A549 (cell line): ENCODE results near the gene IL20RA. TPM values are rescaled to one million over a fixed set of nuclear protein-coding genes. Genes with fewer than 3 reads are reported as not detected.
A peak's percentile ranks its signal among the peaks of the same experiment; 100 is the strongest.

Source experiments
- ATAC-seq, 2 experiments: fragments of 200-7000 bp in 1 of 2; fragments of >200 bp in 1 of 2; cut with Nextera tagmentation in 1 of 2; cut with Tn5 transposase in 1 of 2; 3 replicates each; pipeline versions ENCODE4 v1.8.0 to v1.9.1; 2018 to 2020; ENCODE audit warnings: mild to moderate bottlenecking in 1 of 2, moderate library complexity in 1 of 2
- CTCF ChIA-PET: fragments of 300-600 bp; sonication (Branson Sonifier 250); formaldehyde crosslinking; extraction: SDS; loops from one replicate; lab custom pipeline; 2021; ENCODE audit warnings: antibody characterized with exemption, inconsistent platforms; lab: Yijun Ruan, JAX
- POLR2A ChIA-PET: fragments of 350-600 bp; formaldehyde crosslinking; extraction: SDS; loops from one replicate; lab custom pipeline; 2021; ENCODE audit warnings: antibody characterized with exemption, inconsistent platforms; lab: Yijun Ruan, JAX
- DNase-seq, 2 experiments: peaks; one replicate each; pipeline versions ENCODE4 v3.0.0 to v3.0.0-alpha.2; 2011 to 2016; ENCODE audit warnings: low read depth in 1 of 2, low spot score in 1 of 2
- FAIRE-seq: peaks from 2 replicates; lab custom pipeline; 2011; peaks lifted over from hg19 to GRCh38; lab: Jason Lieb, UNC
- H3K27ac ChIP-seq, 2 experiments: fragments of >200 bp; sonication (Bioruptor Twin); formaldehyde crosslinking; 3 replicates each; pipeline ENCODE4 v1.5.1; 2016 to 2017
- H3K4me1 ChIP-seq: fragments of >200 bp; sonication (Bioruptor Twin); formaldehyde crosslinking; 3 replicates; pipeline ENCODE4 v1.6.1; 2016
- H3K4me2 ChIP-seq: fragments of >200 bp; sonication (Bioruptor Twin); formaldehyde crosslinking; 3 replicates; pipeline ENCODE4 v1.6.1; 2016
- H3K4me3 ChIP-seq: fragments of >200 bp; sonication (Bioruptor Twin); formaldehyde crosslinking; 3 replicates; pipeline ENCODE4 v1.5.1; 2016
- H3K9me3 ChIP-seq: fragments of >200 bp; sonication (Bioruptor Twin); formaldehyde crosslinking; 3 replicates; pipeline ENCODE4 v1.6.1; 2016
- CBX2 ChIP-seq: fragments of 200-600 bp; sonication (generic); IDR thresholded peaks from 2 replicates; pipeline ENCODE4 v1.6.1; 2016; ENCODE audit warnings: low read depth, mild to moderate bottlenecking, borderline replicate concordance
- CEBPB ChIP-seq, 2 experiments: fragments of >200 bp in 1 of 2; sonication (Bioruptor Twin) in 1 of 2; formaldehyde crosslinking in 1 of 2; IDR thresholded peaks; 2 replicates each; pipeline ENCODE4 v1.6.1; 2012 to 2016
- CHD2 ChIP-seq: fragments of 150-350 bp; IDR thresholded peaks from 2 replicates; pipeline ENCODE4 v1.6.1; 2014; ENCODE audit warnings: low read length; ENCODE audit not compliant: partially characterized antibody
- CHD4 ChIP-seq: fragments of 200-600 bp; sonication (generic); IDR thresholded peaks from 2 replicates; pipeline ENCODE4 v1.6.1; 2016; ENCODE audit warnings: antibody characterized with exemption, mild to moderate bottlenecking, borderline replicate concordance
- CTCF ChIP-seq: fragments of >200 bp; sonication (Bioruptor Twin); formaldehyde crosslinking; IDR thresholded peaks from 3 replicates; pipeline ENCODE4 v1.5.1; 2016
- EHF ChIP-seq: fragments of 250-450 bp; sonication (Bioruptor Pico); IDR thresholded peaks from 2 replicates; pipeline ENCODE4 v1.5.0; 2020; ENCODE audit warnings: mild to moderate bottlenecking
- EP300 ChIP-seq, 2 experiments: fragments of >200 bp; sonication (Bioruptor Twin); formaldehyde crosslinking; IDR thresholded peaks; 2 replicates in 1 of 2; 3 replicates in 1 of 2; pipeline ENCODE4 v1.6.1; 2016 to 2017
- ESRRA ChIP-seq: fragments of 150-350 bp; IDR thresholded peaks from 2 replicates; pipeline ENCODE4 v1.6.1; 2014; ENCODE audit warnings: mild to moderate bottlenecking, low read length, borderline replicate concordance
- FOSB ChIP-seq: fragments of 250-450 bp; sonication (Bioruptor Pico); IDR thresholded peaks from 2 replicates; pipeline ENCODE4 v1.5.0; 2020; ENCODE audit warnings: mild to moderate bottlenecking, moderate library complexity
- GATA3 ChIP-seq: IDR thresholded peaks from 2 replicates; pipeline ENCODE4 v1.6.1; 2012; ENCODE audit warnings: borderline replicate concordance
- HDAC2 ChIP-seq: fragments of 200-600 bp; sonication (generic); IDR thresholded peaks from 2 replicates; pipeline ENCODE4 v1.6.1; 2016
- HOXB13 ChIP-seq: fragments of 250-450 bp; sonication (Bioruptor Pico); IDR thresholded peaks from 2 replicates; pipeline ENCODE4 v1.5.0; 2020; ENCODE audit warnings: low read depth, mild to moderate bottlenecking, moderate library complexity
- KDM1A ChIP-seq: fragments of 200-600 bp; sonication (generic); IDR thresholded peaks from 2 replicates; pipeline ENCODE4 v1.6.1; 2016; ENCODE audit warnings: low read depth, mild to moderate bottlenecking
- KDM5A ChIP-seq: fragments of 200-600 bp; sonication (generic); IDR thresholded peaks from 2 replicates; pipeline ENCODE4 v1.6.1; 2016; ENCODE audit warnings: antibody characterized with exemption, mild to moderate bottlenecking
- NR3C1 ChIP-seq: fragments of >200 bp; sonication (Bioruptor Twin); formaldehyde crosslinking; IDR thresholded peaks from 3 replicates; pipeline ENCODE4 v1.6.1; 2017
- POLR2A ChIP-seq: IDR thresholded peaks from 2 replicates; pipeline ENCODE4 v1.6.1; 2012; ENCODE audit warnings: mild to moderate bottlenecking, low read length
- RAD21 ChIP-seq, 2 experiments: fragments of >200 bp in 1 of 2; sonication (Bioruptor Twin) in 1 of 2; formaldehyde crosslinking in 1 of 2; IDR thresholded peaks in 1 of 2; conservative IDR thresholded peaks in 1 of 2; 2 replicates in 1 of 2; 3 replicates in 1 of 2; pipeline ENCODE4 v1.6.1; 2012 to 2018; ENCODE audit warnings: inconsistent platforms in 1 of 2
- SMC3 ChIP-seq: fragments of >200 bp; sonication (Bioruptor Twin); formaldehyde crosslinking; IDR thresholded peaks from 3 replicates; pipeline ENCODE4 v1.6.1; 2018; ENCODE audit warnings: inconsistent platforms
- WGBS: methylation state at CpG from one replicate; pipeline ENCODE4 v1.1.6; 2017; ENCODE audit errors: missing lambda C conversion rate; 5-methylcytosine and 5-hydroxymethylcytosine counted together
- polyA plus RNA-seq, 4 experiments: library from polyadenylated mRNA; depleted of rRNA in 3 of 4; stranded (reverse); fragments of >200 nt; fragmentation: RNase III in 1 of 4; extraction: RNeasy Plus Mini Kit Qiagen cat#74134 plus additional on column Dnase treatment in 1 of 4; gene quantifications; 2 replicates in 3 of 4; 3 replicates in 1 of 4; pipeline ENCODE4 v1.2.3, GENCODE V29; 2011 to 2017
- TF ChIP-seq, protein P1 (sequence below): fragments of 150-350 bp; IDR thresholded peaks from 2 replicates; pipeline ENCODE4 v1.6.1; 2014; ENCODE audit warnings: low read depth, mild to moderate bottlenecking, low read length
- TF ChIP-seq, protein P2 (sequence below): fragments of 200-600 bp; sonication (generic); IDR thresholded peaks from 2 replicates; pipeline ENCODE4 v1.6.1; 2016; ENCODE audit warnings: antibody characterized with exemption, mild to moderate bottlenecking, moderate library complexity
- TF ChIP-seq, protein P3 (sequence below): fragments of >200 bp; sonication (Bioruptor Twin); formaldehyde crosslinking; IDR thresholded peaks from 3 replicates; pipeline ENCODE4 v1.6.1; 2016

The IL20RA gene
- polyA plus RNA-seq, 2 of the 4 experiments (the other 2 are of a cell fraction) = 0.08 TPM; not detected in 1

DNA sequence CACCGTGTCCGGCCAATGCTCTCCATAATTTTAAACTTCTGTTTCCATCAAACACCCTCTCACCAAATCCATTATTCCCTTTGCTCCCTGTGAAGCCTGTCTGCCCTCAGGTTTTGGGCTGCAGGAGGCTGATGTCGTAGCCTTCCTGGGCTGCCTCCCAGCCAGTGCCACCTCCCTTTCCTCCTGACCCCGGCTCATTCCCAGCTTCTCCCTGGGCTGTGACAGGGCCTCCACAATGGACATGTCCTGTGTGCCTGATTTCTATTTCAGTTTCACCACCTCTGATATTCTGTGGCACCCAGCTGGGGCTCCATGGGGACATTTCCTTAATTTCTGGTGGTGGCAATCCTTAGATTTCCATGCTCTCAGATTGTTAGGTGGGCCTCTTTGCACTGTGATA is 28.8 kb downstream of the IL20RA start (continued):
- TF ChIP-seq, protein P1, sequence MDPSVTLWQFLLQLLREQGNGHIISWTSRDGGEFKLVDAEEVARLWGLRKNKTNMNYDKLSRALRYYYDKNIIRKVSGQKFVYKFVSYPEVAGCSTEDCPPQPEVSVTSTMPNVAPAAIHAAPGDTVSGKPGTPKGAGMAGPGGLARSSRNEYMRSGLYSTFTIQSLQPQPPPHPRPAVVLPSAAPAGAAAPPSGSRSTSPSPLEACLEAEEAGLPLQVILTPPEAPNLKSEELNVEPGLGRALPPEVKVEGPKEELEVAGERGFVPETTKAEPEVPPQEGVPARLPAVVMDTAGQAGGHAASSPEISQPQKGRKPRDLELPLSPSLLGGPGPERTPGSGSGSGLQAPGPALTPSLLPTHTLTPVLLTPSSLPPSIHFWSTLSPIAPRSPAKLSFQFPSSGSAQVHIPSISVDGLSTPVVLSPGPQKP = no peak
- TF ChIP-seq POLR2A (no peak), CBX2 (no peak), CHD4 (no peak), FOSB (CRISPR knock-in tag) (no peak), NR3C1 (no peak)

DNA sequence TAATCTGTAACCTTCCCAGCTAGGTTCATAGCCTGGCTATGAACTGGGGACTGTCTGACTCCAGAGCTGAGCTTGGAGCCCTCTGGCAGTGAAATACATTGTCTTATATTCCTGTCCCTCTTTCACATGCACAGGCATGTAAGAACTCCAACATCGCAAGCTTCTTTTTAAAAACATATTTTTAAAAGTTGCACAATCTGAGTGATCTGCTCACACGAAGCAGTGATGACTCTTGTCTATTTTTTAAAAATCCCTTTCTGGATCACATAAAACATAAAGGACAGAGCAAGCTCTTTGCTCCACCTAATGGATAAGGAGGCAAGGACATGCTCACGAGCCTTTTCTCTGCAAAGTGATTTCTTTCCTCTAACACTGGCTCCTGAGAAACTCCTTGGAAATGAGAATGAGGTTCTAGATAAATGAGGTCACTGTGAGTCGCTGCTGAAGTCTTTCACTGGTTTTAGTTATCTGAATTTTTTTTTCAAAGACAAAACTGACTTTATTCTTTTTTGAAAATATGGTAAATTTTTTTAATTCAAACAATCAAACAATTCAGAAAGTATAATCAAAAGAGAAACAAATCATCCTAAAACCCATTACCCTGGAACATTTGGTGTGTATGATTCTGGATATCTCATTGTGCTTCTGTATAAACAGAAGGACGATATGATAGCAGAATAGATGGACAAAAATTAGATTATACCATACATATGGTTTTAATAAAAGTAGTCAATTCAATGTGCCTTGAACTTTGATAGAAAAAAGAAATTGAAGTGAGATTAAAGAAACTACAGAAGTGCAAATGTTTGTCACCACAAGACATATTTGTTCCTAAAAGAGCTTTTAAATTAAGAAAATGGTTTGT is 30.8 kb downstream of the IL20RA start:
- TF ChIP-seq CTCF (peak; percentile 58), SMC3 (peak; percentile 60; the same call in 2 of the 3 replicates), KDM1A (no peak), RAD21 (conservative IDR thresholded peaks at IDR 0.05 in 1 of 2, IDR thresholded peaks at IDR 0.05 in 1 of 2) (peak; percentile 58 to 65)
- TF ChIP-seq, all 56 proteins: peak for 3
- 0 out of 3 replicates have a peak overlapping the region, but pooled peaks have one; percentile 19 for H3K4me2 ChIP-seq
- no peaks in the 10 kb centered on the region for H3K9me3 ChIP-seq
- CTCF ChIA-PET = interaction anchor here (0.6 to 4.4 kb wide), 14 partner anchors 9 to 370 kb away, joined by 3 to 56 read pairs (median 4); no protein-coding TSS in a partner anchor
- no peak overlapping the region for H3K27ac ChIP-seq
- H3K4me1 ChIP-seq = no peaks in the 10 kb centered on the region
- POLR2A ChIA-PET = interaction anchor here (1.0 kb wide), 1 partner anchor 191 kb away, joined by 3 read pairs; the partner anchor contains the start of gene PEX7
- under 1% methylated on average over 5 of the region's 5 CpGs for WGBS
- FAIRE-seq (peak; percentile 7), DNase-seq (peak; percentile 30 to 53), ATAC-seq (peak; percentile 81 to 92)
- no peak overlapping the region for H3K4me3 ChIP-seq

DNA sequence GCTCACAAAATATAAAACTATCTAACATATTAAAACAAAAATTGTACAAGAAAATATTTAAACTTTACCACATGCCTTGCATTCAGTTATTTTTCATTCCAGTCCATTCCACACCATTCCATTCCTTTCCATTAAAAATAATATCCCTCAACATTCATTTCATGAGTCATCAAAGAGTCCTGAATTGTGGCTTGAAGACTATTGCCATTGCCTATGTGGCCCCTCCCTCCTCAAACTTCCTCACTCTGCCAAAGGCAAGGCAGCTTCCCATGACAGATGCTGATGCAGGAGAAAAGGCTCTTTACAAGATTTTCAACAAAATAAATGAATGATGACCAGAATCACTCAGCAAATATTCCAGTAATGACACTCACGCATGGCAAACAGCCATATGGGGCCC is 31.7 kb downstream of the IL20RA start:
- POLR2A ChIA-PET = interaction anchor here (1.0 kb wide), 1 partner anchor 190 kb away, joined by 3 read pairs; the partner anchor contains the start of gene PEX7

GRCh38 chr6:137011406-137011805 is 33.4 kb downstream of the IL20RA start:
- no peak for FAIRE-seq
- Histone ChIP-seq H3K4me3 (no peak overlapping the region), H3K9me3 (no peaks in the 10 kb centered on the region), H3K4me2 (no peak overlapping the region), H3K4me1 (no peaks in the 10 kb centered on the region), H3K27ac (no peak overlapping the region)
- 49% methylated on average over 2 of the region's 2 CpGs for WGBS
- ChIA-PET POLR2A (no interaction called here), CTCF (no interaction called here)
- no peak for ATAC-seq
- TF ChIP-seq RAD21 (conservative IDR thresholded peaks at IDR 0.05 in 1 of 2, IDR thresholded peaks at IDR 0.05 in 1 of 2) (no peak), GATA3 (no peak), EP300 (IDR thresholded peaks at IDR 0.05) (no peak), HOXB13 (CRISPR knock-in tag) (no peak), HDAC2 (no peak)
- TF ChIP-seq, protein P2, sequence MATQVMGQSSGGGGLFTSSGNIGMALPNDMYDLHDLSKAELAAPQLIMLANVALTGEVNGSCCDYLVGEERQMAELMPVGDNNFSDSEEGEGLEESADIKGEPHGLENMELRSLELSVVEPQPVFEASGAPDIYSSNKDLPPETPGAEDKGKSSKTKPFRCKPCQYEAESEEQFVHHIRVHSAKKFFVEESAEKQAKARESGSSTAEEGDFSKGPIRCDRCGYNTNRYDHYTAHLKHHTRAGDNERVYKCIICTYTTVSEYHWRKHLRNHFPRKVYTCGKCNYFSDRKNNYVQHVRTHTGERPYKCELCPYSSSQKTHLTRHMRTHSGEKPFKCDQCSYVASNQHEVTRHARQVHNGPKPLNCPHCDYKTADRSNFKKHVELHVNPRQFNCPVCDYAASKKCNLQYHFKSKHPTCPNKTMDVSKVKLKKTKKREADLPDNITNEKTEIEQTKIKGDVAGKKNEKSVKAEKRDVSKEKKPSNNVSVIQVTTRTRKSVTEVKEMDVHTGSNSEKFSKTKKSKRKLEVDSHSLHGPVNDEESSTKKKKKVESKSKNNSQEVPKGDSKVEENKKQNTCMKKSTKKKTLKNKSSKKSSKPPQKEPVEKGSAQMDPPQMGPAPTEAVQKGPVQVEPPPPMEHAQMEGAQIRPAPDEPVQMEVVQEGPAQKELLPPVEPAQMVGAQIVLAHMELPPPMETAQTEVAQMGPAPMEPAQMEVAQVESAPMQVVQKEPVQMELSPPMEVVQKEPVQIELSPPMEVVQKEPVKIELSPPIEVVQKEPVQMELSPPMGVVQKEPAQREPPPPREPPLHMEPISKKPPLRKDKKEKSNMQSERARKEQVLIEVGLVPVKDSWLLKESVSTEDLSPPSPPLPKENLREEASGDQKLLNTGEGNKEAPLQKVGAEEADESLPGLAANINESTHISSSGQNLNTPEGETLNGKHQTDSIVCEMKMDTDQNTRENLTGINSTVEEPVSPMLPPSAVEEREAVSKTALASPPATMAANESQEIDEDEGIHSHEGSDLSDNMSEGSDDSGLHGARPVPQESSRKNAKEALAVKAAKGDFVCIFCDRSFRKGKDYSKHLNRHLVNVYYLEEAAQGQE = no peak
- no peak for DNase-seq

More for the DNA sequence above, 31.7 kb downstream of the IL20RA start:
- TF ChIP-seq CHD2 (no peak), EHF (no peak), ESRRA (no peak), CEBPB (IDR thresholded peaks at IDR 0.05) (no peak), KDM5A (no peak)
- TF ChIP-seq, protein P3, sequence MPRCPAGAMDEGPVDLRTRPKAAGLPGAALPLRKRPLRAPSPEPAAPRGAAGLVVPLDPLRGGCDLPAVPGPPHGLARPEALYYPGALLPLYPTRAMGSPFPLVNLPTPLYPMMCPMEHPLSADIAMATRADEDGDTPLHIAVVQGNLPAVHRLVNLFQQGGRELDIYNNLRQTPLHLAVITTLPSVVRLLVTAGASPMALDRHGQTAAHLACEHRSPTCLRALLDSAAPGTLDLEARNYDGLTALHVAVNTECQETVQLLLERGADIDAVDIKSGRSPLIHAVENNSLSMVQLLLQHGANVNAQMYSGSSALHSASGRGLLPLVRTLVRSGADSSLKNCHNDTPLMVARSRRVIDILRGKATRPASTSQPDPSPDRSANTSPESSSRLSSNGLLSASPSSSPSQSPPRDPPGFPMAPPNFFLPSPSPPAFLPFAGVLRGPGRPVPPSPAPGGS = no peak
- H3K4me3 ChIP-seq = no peak overlapping the region
- H3K9me3 ChIP-seq = no peaks in the 10 kb centered on the region
- no peaks in the 10 kb centered on the region for H3K4me1 ChIP-seq
- DNase-seq (no peak), FAIRE-seq (no peak), ATAC-seq (no peak)
- 70% methylated on average over 1 of the region's 1 CpG for WGBS
- CTCF ChIA-PET = interaction anchor here (0.6 to 4.4 kb wide), 11 partner anchors 9 to 369 kb away, joined by 3 to 56 read pairs (median 5); no protein-coding TSS in a partner anchor
- no peak overlapping the region for H3K27ac ChIP-seq
- H3K4me2 ChIP-seq = no peak overlapping the region
